ENCODE data around the gene PRPH2.

- TF ChIP-seq CTCF (IDR thresholded peaks at IDR 0.05; ENCODE audit: low read length) (no peak), EZH2 (IDR thresholded peaks at IDR 0.05; ENCODE audit: borderline replicate concordance, low read length) (no peak)
These were observed 24.2 kb downstream of the PRPH2 start for GRCh38 chr6:42698217-42698616.

Data from OCI-LY1 (cell line).